ENCODE measurements around the gene HELZ. TPM values are rescaled to one million over a fixed set of nuclear protein-coding genes. Genes with fewer than 3 reads are reported as not detected.

HELZ gene
- total RNA-seq, 4 donors from 2014 or later, result 63.5 to 123 (median 87.6) TPM

GRCh38 chr17:67137026-67137370, 108.0 kb downstream of the HELZ start:
- ATAC-seq (ENCODE audit: low FRiP score) (no peak), DNase-seq (ENCODE audit: low spot score) (no peak)
- TF ChIP-seq, protein P1, sequence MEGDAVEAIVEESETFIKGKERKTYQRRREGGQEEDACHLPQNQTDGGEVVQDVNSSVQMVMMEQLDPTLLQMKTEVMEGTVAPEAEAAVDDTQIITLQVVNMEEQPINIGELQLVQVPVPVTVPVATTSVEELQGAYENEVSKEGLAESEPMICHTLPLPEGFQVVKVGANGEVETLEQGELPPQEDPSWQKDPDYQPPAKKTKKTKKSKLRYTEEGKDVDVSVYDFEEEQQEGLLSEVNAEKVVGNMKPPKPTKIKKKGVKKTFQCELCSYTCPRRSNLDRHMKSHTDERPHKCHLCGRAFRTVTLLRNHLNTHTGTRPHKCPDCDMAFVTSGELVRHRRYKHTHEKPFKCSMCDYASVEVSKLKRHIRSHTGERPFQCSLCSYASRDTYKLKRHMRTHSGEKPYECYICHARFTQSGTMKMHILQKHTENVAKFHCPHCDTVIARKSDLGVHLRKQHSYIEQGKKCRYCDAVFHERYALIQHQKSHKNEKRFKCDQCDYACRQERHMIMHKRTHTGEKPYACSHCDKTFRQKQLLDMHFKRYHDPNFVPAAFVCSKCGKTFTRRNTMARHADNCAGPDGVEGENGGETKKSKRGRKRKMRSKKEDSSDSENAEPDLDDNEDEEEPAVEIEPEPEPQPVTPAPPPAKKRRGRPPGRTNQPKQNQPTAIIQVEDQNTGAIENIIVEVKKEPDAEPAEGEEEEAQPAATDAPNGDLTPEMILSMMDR (IDR thresholded peaks at IDR 0.05), result no peak

GRCh38 chr17:67136191-67137025, 108.6 kb downstream of the HELZ start:
- DNase-seq (ENCODE audit: low spot score), result no peak
- TF ChIP-seq, protein P1 (IDR thresholded peaks at IDR 0.05), result no peak
- no peak for ATAC-seq (ENCODE audit: low FRiP score)

DNA sequence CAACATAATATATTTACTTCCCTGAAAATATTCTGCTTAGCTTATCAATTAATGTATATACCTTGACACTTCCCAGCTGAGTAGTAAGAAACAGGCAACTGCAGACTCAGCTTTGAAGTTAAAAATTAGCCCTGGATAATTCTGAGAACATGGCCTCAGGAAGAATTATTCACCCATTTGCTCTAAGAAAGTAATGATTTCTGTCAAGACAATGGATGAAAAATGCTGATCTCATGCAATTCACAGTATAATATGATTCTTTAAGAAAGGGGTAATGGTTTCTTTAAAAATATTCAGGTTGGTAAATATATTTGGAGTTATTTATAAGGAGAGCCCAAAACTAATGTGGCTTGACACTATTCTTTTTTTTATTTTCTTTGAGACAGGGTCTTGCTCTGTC, 111.8 kb downstream of the HELZ start:
- ATAC-seq (ENCODE audit: low FRiP score), result no peak
- no peak for DNase-seq (ENCODE audit: low spot score)
- TF ChIP-seq, protein P1 (IDR thresholded peaks at IDR 0.05), result no peak

GRCh38 chr17:67132366-67132765, 112.6 kb downstream of the HELZ start:
- ATAC-seq (ENCODE audit: low FRiP score) (no peak), DNase-seq (ENCODE audit: low spot score) (no peak)
- TF ChIP-seq, protein P1 (IDR thresholded peaks at IDR 0.05), result no peak

DNA sequence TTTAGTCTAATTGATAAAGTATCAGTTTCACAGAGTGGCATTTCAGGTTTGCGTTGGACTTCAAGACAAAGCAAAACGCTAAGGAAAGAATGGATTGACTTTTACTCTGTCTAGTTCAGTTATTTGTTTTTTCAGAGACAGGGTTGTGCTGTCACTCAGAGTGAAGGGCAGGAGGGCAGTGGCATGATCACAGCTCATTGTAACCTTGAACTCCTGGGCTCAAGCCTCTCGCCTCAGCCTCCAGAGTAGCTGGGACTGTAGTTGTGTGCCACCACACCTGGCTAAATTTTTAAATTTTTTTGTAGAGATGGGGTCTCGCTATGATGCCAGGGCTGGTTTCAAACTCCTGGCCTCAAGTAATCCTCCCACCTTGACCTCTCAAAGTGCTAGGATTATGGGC, 114.2 kb downstream of the HELZ start:
- TF ChIP-seq, protein P1 (IDR thresholded peaks at IDR 0.05), result no peak
- DNase-seq (ENCODE audit: low spot score) (no peak), ATAC-seq (ENCODE audit: low FRiP score) (no peak)

DNA sequence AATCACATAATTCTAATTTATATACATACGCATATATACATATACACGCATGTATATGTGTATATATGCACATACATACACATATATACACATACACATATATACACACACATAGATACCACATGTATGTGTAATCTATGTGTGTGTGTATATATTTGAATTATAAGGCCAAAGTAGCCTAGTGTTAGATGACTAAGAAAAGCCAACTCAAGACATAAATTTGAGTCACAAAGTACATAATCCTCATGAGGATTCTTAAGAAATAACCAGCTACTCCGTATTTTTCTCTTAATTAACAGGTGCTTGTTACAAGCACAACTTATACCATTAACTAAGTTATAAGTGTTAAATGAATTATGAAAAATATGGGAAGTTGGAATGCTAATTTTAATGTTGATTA, 115.7 kb downstream of the HELZ start:
- TF ChIP-seq, protein P1 (IDR thresholded peaks at IDR 0.05), result no peak
- ATAC-seq (ENCODE audit: low FRiP score) (no peak), DNase-seq (ENCODE audit: low spot score) (no peak)

- DNase-seq (ENCODE audit: low spot score) (no peak), ATAC-seq (ENCODE audit: low FRiP score) (no peak)
- TF ChIP-seq, protein P1 (IDR thresholded peaks at IDR 0.05), result no peak
Observed at GRCh38 chr17:67128700-67129099, 116.3 kb downstream of the HELZ start.
